GM19043 (cell line): ENCODE results near the gene EARS2.
"Not testable (repeated sequence)": the region's sequence is repeated elsewhere in the genome, so short reads cannot be mapped to it uniquely, and the experiment has no call there.

Experiments
- ATAC-seq: cut with Tn5 transposase; IDR thresholded peaks from one replicate; pipeline ENCODE4 v1.9.1; 2021; ENCODE audit warnings: low read depth; ENCODE audit not compliant: unreplicated experiment

The EARS2 gene

DNA sequence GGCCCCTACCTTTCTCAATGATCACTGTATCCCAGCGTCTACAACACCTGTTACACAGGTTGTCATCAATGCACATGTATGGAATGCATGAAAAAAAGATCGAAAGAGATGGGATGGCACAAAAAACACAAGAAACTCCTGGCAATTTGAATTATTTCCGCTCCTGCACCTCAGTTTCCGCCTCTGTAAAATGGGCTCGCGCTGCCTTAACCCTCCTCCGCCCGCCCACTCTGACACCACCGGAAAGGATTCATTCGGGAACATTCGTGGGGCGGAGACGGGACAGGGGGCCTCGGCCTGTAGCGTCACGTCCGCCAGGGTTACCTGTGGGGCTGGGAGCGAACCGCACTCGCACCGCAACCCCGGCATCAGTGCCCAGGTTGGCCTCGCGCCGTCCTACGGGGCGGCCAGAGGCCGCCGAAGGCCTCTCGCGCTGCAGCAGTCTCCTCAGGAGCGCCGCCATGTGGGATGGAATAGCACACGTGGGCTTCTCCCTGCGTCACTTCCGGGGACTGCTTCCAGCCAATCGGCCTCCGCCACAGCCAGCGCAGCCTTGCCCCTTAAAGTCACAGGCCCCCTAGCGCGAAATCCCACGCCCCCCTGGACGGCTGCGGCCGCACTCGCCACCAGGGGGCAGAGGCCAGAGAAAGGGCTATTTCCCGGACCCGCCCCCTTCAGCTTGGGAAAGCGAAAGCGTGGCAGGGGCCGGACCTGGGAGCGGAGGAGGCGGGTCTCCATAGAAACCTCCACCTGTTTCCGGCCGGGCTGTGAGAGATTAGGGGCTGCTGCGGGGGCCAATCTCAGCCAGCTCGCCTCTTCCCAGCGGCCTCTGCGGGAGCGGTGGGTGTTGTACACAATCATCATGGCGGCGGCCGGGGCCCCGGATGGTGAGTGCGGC, at the start of gene EARS2, which contains the start of gene UBFD1:
TSS of gene EARS2 (minus strand) at position 470 of the 898 bp plus-strand sequence. CDS start at position 463, 7 bp downstream.
TSS of gene UBFD1 (plus strand) at position 847 of the 898 bp plus-strand sequence. CDS start at position 863, 16 bp downstream.
- ATAC-seq, result peak; percentile 88

DNA sequence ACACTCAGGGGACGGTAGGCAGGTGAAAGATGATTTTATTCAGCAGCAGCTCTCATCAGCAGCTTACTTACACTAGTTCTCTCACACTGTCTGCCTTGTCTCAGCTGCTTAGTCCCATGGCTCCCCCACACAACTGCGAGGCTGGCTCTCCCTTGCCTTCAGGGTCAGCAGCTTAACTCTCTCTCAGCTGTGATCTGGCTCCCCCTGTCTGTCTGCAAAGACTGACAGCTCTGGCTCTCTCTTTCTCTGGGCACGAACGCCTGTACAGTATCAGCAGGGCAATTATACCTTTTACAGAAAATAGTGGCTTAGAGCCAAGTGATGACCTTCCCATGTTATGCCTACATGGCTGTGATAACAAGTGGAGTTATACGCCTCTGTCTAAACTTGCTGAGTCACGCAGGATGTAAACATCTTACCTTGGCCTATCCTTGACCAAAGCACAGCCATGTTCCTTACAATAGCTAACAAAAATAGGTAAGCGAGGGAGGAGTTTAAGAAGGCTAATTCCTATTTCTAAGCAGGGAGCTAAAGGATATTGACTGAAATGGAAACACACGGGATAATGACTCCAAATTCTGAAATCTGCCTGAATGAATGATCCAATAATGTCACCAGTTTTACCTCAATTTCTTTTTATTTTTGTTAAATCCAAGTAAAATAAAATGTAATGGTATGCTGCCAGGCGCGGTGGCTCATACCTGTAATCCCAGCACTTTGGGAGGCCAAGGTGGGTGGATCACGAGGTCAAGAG, 40.0 kb upstream of the EARS2 start:
- no peak for ATAC-seq

DNA sequence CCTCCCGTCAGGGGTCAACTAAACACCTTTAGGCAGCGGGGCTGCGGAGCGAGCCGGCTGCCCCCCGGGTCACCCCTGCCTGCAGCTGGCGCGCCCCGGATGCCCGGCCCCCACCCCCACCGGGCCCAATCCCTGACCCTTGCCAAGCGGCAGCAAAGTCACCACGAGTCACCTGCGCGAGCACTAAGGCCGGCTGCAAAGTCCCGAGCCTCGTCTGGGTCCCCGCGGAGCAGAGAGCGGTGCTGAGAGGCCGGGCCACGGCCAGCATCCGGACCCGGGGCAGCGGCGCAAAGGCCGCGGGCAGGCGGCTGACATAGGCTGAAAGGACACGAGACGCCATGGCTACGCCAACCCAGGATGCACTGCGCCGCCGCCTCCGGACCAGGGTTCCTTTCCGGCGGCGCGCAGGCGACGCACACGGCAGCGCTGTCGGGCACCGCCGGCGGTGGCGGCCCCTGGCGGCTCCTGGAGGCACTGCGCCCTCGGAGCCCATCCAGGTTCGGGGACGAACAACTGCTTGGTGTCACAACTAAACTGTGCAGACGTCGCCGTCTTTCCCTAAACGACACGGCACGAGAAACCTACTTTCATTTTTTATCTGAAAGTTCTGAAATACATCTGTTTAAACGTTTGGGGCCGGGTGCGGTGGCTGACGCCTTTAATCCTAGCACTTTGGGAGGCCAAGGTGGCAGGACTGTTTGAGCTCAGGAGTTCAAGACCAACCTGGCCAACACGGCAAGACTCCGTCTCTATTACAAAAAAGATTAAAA, 39.0 kb upstream of the EARS2 start, which contains the start of gene NDUFAB1:
TSS of gene NDUFAB1 (minus strand) at position 366 of the 770 bp plus-strand sequence. CDS start at position 340, 26 bp downstream.
- ATAC-seq, result peak; percentile 84

DNA sequence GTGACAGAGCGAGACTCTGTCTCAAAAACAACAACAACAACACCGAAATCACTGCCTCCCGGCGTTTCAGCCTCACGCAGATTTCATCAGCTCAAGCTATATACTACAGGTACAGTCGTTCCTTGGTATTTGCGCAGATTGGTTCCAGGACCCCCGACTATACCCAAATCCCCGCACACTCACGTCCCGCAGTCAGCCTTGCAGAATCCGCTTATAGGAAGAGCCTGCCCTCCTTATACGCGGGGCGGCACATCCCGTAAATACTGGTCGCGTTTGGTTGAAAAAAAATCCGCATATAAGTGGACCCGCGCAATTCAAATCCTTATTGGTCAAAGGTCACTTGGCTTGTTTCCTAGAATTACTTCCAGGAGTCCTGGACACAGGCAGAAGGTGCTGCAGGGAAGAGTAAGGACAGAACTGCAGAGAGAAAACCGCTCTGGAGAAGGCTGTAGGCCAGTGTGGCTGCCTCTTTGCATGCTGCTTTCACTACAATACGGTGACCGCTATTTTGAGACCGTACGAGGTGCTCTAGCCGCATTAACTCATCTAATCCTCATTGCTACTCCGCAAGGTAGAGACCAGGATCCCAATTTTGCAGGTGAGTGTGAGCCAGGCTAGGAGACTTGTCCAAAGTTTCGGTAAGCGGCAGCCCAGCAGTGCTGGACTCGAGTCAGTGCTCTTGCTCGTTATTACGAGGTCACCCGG, 38.2 kb upstream of the EARS2 start:
- ATAC-seq, result no peak

DNA sequence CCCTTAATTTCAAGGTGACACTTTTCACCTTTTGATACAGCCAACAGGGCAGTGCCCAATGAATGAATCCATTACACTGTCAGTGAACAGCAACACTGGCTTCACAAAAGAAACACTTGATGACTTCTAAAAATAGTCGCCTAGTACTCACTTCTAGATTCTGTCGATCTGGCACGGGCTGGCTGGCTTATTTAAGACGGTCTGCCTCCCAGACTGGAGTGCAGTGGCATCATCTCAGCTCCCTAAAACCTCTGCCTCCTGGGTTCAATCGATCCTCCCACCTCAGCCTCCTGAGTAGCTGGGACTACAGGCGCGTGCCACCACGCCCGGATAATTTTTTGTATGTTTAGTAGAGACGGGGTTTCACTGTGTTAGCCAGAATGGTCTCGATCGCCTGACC, 37.0 kb upstream of the EARS2 start:
- no peak for ATAC-seq

DNA sequence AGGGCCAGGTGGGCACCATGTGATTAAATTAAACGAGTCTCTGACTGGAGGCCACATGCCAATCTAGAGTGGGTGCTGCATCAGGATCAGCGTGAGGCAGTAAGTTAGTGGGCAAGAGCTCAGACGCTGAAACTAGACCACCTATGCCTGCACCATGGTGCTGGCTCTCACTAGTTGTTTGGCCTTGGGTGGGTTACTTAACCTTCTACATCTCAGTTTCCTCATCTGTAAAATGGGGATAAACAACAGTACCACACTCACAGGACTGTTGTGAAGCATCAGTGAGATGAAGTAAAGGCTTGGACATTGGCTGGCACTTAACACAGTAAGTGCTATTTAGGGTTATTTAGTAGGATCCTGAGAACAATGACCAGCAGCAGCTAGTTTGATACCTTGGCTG, 33.0 kb upstream of the EARS2 start:
- no peak for ATAC-seq

DNA sequence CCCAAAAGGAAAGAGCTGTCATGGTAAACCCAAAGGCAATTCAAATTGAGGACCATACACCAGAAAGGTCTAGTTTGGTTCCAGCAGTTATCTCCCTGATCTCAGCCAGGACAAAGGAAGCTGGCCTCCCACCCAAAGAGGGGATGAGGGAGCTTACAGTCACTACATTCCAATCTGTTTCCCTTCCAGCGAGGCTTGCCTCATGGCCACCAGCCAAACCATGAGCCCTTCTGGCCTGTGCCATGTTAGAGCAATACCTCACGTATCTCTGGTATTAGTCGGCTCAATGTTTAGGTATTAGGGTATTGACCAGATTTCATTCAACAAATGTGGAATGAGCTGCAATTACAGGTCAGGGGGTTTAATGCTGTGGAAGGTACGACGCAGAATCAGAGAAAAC, 30.6 kb upstream of the EARS2 start:
- ATAC-seq, result no peak

DNA sequence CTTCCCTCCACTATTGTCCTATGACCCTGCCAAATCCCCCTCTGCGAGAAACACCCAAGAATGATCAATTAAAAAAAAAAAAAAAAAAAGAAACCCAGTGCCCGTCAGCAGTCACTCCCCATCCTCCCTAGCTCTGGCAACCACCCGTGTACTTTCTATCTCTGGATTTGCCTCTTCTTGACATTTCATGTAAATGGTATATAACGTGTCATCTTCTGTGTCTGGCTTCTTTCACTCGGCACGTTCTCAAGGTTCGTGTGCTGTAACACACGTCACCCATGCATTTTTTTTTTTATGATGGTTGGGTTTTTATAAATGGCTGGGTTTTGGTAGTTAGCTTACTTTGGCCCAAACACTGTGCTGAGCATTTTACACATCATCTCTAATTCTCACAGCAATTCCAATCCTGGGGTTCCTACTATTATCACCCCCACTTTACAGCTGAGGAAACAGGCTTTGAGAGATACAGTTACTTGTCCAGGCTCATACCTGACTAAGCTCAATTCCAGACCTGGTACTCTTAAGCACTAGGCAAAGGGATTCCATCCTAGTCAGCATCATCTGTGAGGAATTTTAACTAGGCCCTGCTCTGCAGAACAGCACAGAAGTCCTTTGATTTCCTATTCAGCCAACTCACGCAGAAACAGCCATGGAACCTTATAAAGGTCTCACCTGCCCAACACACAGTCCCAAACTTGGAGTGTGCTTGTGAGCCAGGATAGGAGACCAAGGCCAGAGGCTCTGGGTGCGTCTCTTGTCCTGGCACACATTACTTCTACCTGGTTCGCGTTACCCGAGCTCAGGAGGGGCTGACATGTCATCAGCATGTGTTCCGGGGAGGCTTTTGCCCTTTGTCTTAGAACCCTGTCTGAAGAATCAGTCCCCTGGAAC, 27.3 kb upstream of the EARS2 start:
- no peak for ATAC-seq

DNA sequence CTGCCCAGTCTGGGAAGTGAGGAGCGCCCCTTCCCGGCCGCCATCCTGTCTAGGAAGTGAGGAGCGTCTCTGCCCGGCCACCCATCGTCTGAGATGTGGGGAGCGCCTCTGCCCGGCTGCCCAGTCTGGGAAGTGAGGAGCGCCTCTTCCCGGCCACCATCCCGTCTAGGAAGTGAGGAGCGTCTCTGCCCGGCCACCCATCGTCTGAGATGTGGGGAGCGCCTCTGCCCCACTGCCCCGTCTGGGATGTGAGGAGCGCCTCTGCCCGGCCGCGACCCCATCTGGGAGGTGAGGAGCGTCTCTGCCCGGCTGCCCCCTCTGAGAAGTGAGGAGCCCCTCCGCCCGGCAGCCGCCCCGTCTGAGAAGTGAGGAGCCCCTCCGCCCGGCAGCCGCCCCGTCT, 26.1 kb upstream of the EARS2 start:
- ATAC-seq, result not testable (repeated sequence)

DNA sequence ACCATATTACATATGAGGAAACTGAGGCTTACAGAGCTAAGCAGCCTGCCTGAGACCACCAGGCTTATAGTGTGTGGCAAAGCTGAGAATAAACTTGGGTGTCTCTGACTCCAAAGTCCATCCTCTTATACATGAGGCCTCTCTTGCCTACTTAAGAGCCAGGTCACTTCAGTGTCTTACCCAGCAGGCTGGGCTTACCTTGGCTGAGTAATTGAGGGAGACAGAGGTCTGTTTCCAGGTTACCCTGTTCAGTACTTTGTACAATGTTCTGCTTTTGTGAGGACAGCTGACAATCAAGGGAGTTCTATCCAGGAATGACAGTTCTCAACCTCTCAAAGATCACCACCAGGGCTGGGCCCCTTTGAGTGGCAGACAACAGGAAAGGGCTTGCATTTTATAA, 24.6 kb upstream of the EARS2 start:
- ATAC-seq, result no peak

DNA sequence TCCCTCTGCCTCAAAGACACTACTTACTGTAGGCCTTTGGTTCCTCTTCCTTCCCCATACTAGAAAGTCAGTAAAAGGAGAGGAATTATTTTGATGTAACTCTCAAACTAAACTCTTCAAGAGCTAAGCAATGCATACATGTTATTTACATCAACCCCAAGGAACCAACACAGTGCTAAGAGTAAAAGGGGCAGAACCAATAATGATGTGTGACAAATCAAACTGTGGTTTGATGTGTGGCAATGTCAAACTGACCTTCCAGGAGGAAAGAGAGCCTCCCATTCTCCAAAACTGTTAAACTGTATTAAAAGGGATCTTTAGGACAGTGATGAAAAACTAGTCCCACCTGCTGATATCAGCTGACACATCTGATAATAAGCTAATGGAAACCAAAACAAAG, 23.2 kb upstream of the EARS2 start:
- no peak for ATAC-seq

DNA sequence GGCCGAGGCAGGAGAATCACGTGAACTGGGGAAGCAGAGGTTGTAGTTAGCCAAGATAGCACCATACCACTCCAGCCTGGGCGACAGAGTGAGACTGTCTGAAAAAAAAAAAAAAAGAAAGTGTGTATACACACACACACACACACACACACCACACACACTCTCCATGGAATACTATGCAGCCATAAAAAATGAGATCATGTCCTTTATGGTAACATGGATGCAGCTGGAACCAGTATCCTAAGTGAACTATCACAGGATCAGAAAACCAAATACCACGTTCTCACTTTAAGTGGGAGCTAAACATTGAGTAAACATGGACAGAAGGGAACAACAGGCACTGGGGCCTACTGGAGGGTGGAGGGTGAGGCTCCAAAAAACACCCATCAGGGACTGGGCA, 22.2 kb upstream of the EARS2 start:
- ATAC-seq, result no peak

DNA sequence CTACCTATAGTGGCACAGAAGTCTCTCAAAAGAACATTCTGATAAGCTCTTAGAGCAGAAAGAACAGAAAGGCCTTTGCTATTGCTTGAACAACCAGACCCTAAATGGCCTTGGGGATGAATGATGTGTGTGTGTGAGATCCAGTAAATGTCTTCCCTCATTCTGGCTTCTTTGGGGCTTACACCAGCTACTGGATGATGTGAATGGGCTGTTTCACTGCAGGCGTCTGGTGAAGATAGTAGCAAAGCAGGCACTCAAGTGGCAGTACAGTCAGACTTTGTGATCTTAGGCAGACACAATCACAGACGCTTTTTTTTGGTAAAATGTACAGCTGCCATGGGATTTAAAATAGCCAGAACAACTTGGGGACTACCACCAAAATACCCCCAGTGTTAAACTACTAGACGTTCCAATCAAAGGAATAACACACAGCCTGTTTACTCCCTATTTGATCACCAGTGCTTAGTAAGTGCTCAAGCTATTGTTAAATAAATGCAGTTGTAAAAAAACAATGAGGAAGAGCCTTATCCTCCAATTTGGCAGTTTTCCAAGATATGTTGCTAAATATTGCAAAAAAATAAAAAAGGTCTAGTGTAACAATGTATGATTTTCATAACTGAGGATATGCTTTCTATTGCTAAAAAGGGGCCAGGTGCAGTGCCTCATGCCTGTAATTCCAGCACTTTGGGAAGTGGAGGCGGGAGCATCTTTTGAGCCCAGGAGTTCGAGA, 21.1 kb upstream of the EARS2 start:
- ATAC-seq, result no peak

DNA sequence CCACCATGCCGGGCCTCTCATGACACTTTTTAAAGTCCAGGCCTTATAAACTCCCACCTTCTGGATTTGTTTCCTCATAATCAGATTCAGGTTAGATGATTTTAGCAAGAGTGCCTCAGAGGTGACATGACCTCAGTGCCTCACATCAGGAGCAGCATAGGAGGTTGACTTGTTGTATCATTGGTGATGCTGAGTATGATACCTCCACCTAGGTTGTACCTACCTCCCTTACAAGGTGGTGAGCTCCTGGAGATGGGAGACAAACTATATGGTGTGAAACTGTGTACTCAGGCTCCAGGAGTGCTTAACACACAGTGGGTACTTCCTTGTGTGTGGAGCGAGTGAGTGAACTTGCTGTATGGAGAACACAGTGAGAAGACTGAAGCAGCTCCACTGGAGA, 20.3 kb upstream of the EARS2 start:
- no peak for ATAC-seq

DNA sequence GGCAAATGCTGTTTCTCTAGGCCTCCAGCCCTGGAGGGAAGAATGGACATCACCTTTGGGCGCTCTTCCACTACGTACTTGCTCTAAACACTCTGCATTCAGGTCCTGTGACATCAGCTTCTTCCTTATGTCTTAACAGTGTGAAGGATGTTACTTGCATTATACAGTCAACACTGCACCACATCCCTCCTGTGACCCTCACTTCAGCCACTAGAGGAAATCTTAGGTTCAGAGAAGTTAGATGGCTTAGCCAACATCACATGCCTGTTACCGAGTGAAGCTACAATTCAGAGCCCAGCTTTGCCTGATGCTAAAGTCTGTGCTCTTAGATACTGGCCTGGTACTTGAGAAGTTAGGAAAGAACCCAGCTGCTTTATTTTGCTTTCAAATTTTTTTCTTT, 18.7 kb upstream of the EARS2 start:
- ATAC-seq, result no peak

DNA sequence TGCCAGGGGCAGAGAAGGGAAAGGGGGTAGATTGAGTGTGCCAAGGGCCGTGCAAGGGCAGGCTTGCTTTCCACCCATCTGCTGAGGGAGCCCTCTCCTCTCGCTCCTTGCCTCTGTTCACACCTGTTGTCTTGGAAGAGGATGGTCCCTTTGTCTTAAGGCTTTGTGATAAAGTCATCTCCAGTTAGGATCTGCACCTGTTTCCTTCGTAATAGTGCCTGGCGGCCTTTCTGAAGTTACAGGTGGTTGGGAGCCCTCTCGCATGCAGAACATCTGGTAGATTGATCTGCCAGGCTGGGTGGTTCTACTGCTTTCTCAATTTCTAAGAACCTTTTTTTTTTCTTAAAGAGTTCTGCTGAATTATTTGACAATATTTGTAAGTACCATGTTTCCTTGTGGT, 16.7 kb upstream of the EARS2 start:
- no peak for ATAC-seq

DNA sequence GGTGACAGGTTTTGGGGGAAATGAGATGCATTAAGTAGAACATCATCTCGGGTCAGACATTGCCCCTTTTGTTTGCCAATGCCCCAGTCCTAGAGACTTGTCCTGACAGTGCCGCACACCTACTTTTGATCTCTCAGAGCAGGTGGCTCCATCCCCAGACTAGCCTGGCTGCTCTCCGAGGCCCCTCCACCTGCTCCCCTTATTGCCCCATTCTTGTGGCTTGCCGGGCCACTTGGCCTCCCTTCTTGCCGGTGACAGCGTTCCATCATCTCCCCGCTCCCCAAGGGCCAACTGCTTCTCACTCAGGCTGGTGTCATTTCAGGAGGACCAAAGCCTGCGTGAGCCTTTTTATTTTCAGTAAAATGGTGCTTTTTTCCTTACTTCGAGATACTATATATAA, 15.2 kb upstream of the EARS2 start:
- ATAC-seq, result no peak

DNA sequence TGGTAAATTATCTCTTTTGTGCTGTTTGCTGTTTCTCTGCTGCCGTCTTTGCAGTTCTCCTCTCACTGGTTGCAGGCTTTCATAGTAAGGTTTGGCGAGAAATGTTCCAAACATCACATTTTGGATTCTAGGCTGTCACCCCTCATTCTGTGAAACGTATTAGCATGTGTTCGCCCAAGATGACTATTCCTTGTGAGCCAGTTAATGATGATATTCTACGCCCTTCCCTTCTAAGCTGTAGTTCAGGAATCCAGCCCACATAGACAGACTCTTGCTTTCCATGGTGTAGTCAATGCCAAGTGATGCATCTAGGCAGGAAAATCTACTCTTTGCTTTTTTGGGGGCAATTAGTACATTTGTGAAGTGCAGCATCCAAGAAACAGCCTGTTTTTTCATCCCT, 14.7 kb upstream of the EARS2 start:
- no peak for ATAC-seq
